GM12878 (cell line): ENCODE data around the gene COL6A3. TPM values are rescaled to one million over a fixed set of nuclear protein-coding genes. Genes with fewer than 3 reads are reported as not detected.

Source experiments
- ATAC-seq: fragments of 200-7000 bp; cut with Tn5 transposase; 3 replicates; pipeline ENCODE4 v1.9.1; 2020; ENCODE audit warnings: mild to moderate bottlenecking, moderate library complexity
- BruUV-seq: library from RNA; stranded (reverse); fragments of 400-500 nt; replicated peaks from 2 replicates; lab custom pipeline; 2021; lab: Mats Ljungman, UMichigan
- CTCF ChIA-PET: fragments of 300-600 bp; sonication (Branson Sonifier 250); formaldehyde crosslinking; extraction: SDS; loops from one replicate; lab custom pipeline; 2021; ENCODE audit warnings: inconsistent platforms; lab: Yijun Ruan, JAX
- POLR2A ChIA-PET: fragments of 350-600 bp; formaldehyde crosslinking; extraction: SDS; loops from one replicate; lab custom pipeline; 2021; ENCODE audit warnings: inconsistent platforms; lab: Charles Lee
- RAD21 ChIA-PET: fragments of 300-600 bp; sonication (Branson Sonifier 250); formaldehyde crosslinking; loops from one replicate; lab custom pipeline; 2023; ENCODE audit warnings: antibody characterized with exemption; ENCODE audit not compliant: unreplicated experiment; lab: Charles Lee
- SMC1A ChIA-PET: fragments of 300-600 bp; sonication (Branson Sonifier 250); formaldehyde crosslinking; loops from one replicate; lab custom pipeline; 2023; ENCODE audit not compliant: unreplicated experiment, uncharacterized antibody; lab: Charles Lee
- DNase-seq: peaks from one replicate; pipeline ENCODE4 v3.0.0-alpha.2; 2011; ENCODE audit warnings: low read depth, low spot score
- FAIRE-seq: peaks from 3 replicates; lab custom pipeline; 2011; peaks lifted over from hg19 to GRCh38; lab: Jason Lieb, UNC
- H2AFZ ChIP-seq: 2 replicates; pipeline ENCODE4 v1.6.0; 2011; ENCODE audit warnings: low read depth, low read length, control low read depth; ENCODE audit not compliant: control insufficient read depth
- H3K27ac ChIP-seq: 2 replicates; pipeline ENCODE4 v1.5.1; 2011; ENCODE audit warnings: control low read depth; ENCODE audit not compliant: control insufficient read depth, insufficient read depth
- H3K27me3 ChIP-seq, 2 experiments: replicated peaks in 1 of 2; 2 replicates each; pipeline versions ENCODE4 v1.6.0 to v1.6.1; 2011; ENCODE audit warnings: low read length in 1 of 2; ENCODE audit not compliant: control insufficient read depth in 2 of 2, insufficient read depth in 2 of 2
- H3K36me3 ChIP-seq, 2 experiments: 2 replicates each; pipeline ENCODE4 v1.5.1; 2011; ENCODE audit warnings: low read length in 1 of 2; ENCODE audit not compliant: control insufficient read depth in 2 of 2, insufficient read depth in 2 of 2
- H3K4me1 ChIP-seq: 2 replicates; pipeline ENCODE4 v1.6.1; 2011; ENCODE audit warnings: mild to moderate bottlenecking, low read length, moderate library complexity, mixed read lengths; ENCODE audit not compliant: control insufficient read depth, insufficient read depth
- H3K4me2 ChIP-seq: 2 replicates; pipeline ENCODE4 v1.6.0; 2011; ENCODE audit warnings: control low read depth; ENCODE audit not compliant: control insufficient read depth, insufficient read depth
- H3K4me3 ChIP-seq: fragments of 200-600 bp; sonication (generic); 2 replicates; pipeline ENCODE4 v1.5.1; 2016
- H3K79me2 ChIP-seq: 2 replicates; pipeline ENCODE4 v1.6.0; 2011; ENCODE audit warnings: low read length; ENCODE audit not compliant: control insufficient read depth, insufficient read depth
- H3K9ac ChIP-seq: 2 replicates; pipeline ENCODE4 v1.8.0; 2011; ENCODE audit warnings: low read length, control low read depth, mixed read lengths; ENCODE audit not compliant: control insufficient read depth, insufficient read depth
- H3K9me3 ChIP-seq: replicated peaks from 3 replicates; pipeline ENCODE4 v1.5.1; 2011; ENCODE audit warnings: mild to moderate bottlenecking, low read length; ENCODE audit not compliant: control insufficient read depth, insufficient read depth
- H4K20me1 ChIP-seq: 2 replicates; pipeline ENCODE4 v1.6.0; 2011; ENCODE audit not compliant: control insufficient read depth, insufficient read depth
- ASH2L ChIP-seq: fragments of 300-600, 200-600 bp; sonication (generic); IDR thresholded peaks from 2 replicates; pipeline ENCODE4 v1.6.1; 2017; ENCODE audit warnings: low read depth, mild to moderate bottlenecking, borderline replicate concordance
- ATF3 ChIP-seq: IDR thresholded peaks from 2 replicates; pipeline ENCODE4 v1.6.1; 2011; ENCODE audit warnings: low read depth, mild to moderate bottlenecking, low read length, moderate library complexity, borderline replicate concordance; ENCODE audit errors: extremely low read depth
- DPF2 ChIP-seq: fragments of 450-650 bp; IDR thresholded peaks from 2 replicates; pipeline ENCODE4 v1.6.1; 2017; ENCODE audit warnings: mild to moderate bottlenecking
- E2F8 ChIP-seq: fragments of 450-650 bp; IDR thresholded peaks from 2 replicates; pipeline ENCODE4 v1.6.1; 2018; ENCODE audit warnings: mild to moderate bottlenecking, low read depth, moderate library complexity; ENCODE audit not compliant: partially characterized antibody
- FOS ChIP-seq: IDR thresholded peaks from 3 replicates; pipeline ENCODE4 v1.6.1; 2011; ENCODE audit warnings: borderline replicate concordance; ENCODE audit not compliant: insufficient read length; ENCODE audit errors: extremely low read depth
- FOXK2 ChIP-seq: fragments of 450-650 bp; IDR thresholded peaks from 2 replicates; pipeline ENCODE4 v1.6.1; 2017; ENCODE audit warnings: mild to moderate bottlenecking, moderate library complexity
- KAT2A ChIP-seq: conservative IDR thresholded peaks from 2 replicates; pipeline ENCODE4 v1.6.1; 2011; ENCODE audit warnings: low read depth, low read length; ENCODE audit not compliant: control insufficient read depth
- KLF5 ChIP-seq: fragments of 450-650 bp; IDR thresholded peaks from 2 replicates; pipeline ENCODE4 v1.6.1; 2014; ENCODE audit warnings: mild to moderate bottlenecking; ENCODE audit not compliant: partially characterized antibody
- MTA2 ChIP-seq: fragments of 450-650 bp; IDR thresholded peaks from 2 replicates; pipeline ENCODE4 v1.6.1; 2016; ENCODE audit warnings: low read depth, mild to moderate bottlenecking, moderate library complexity
- MYB ChIP-seq: fragments of 150-350 bp; IDR thresholded peaks from 2 replicates; pipeline ENCODE4 v1.6.1; 2014; ENCODE audit warnings: mild to moderate bottlenecking, low read depth, low read length, borderline replicate concordance
- MYC ChIP-seq: IDR thresholded peaks from 2 replicates; pipeline ENCODE4 v1.6.1; 2011; ENCODE audit warnings: mild to moderate bottlenecking, low read length, moderate library complexity, inconsistent platforms; ENCODE audit not compliant: insufficient read depth, insufficient replicate concordance, insufficient read length, severe bottlenecking
- NBN ChIP-seq: fragments of 450-650 bp; IDR thresholded peaks from 2 replicates; pipeline ENCODE4 v1.6.1; 2016
- NFYB ChIP-seq: IDR thresholded peaks from 2 replicates; pipeline ENCODE4 v1.6.1; 2011; ENCODE audit warnings: low read depth, mild to moderate bottlenecking, low read length, improper control_type of control experiment, moderate library complexity; ENCODE audit not compliant: insufficient read depth
- NR2F1 ChIP-seq: fragments of 450-650 bp; conservative IDR thresholded peaks from 2 replicates; pipeline ENCODE4 v1.6.1; 2017; ENCODE audit warnings: mild to moderate bottlenecking
- POLR2AphosphoS5 ChIP-seq: IDR thresholded peaks from 2 replicates; pipeline ENCODE4 v1.6.1; 2011; ENCODE audit warnings: mild to moderate bottlenecking, low read length, inconsistent platforms
- RBBP5 ChIP-seq: fragments of 200-600 bp; sonication (generic); conservative IDR thresholded peaks from 2 replicates; pipeline ENCODE4 v1.6.1; 2016
- RELA ChIP-seq: fragments of 450-650 bp; IDR thresholded peaks from 2 replicates; pipeline ENCODE4 v1.8.0; 2014; ENCODE audit warnings: borderline replicate concordance; ENCODE audit not compliant: partially characterized antibody
- SMAD5 ChIP-seq: IDR thresholded peaks from 2 replicates; pipeline ENCODE4 v1.6.1; 2016; ENCODE audit warnings: antibody characterized with exemption, low read depth
- SMC3 ChIP-seq: IDR thresholded peaks from 2 replicates; pipeline ENCODE4 v1.6.1; 2011; ENCODE audit warnings: low read length, improper control_type of control experiment, borderline replicate concordance
- SREBF2 ChIP-seq: IDR thresholded peaks from 2 replicates; pipeline ENCODE4 v1.6.1; 2012; ENCODE audit warnings: mild to moderate bottlenecking, low read length
- WGBS: methylation state at CpG from one replicate; pipeline ENCODE4 v1.1.6; 2016; ENCODE audit warnings: low lambda C conversion rate; ENCODE audit not compliant: insufficient replicate concordance, insufficient coverage; ENCODE audit errors: missing lambda C conversion rate; 5-methylcytosine and 5-hydroxymethylcytosine counted together
- in situ Hi-C: fragments of 300-500 bp; cut with MboI; formaldehyde crosslinking; loops from 9 replicates; pipeline ENCODE4 v1.14.3; 2018; ENCODE audit warnings: mixed read lengths
- intact Hi-C: fragments of 100-400 bp; cut with micrococcal nuclease; formaldehyde crosslinking; loops from one replicate; pipeline ENCODE4 v1.14.2; 2022; ENCODE audit not compliant: unreplicated experiment
- polyA plus RNA-seq, 11 experiments: library from polyadenylated mRNA; depleted of rRNA in 4 of 11; unstranded in 6 of 11; stranded (reverse) in 5 of 11; fragments of >200 nt; fragmentation: Nextera tagmentation in 4 of 11; fragmentation: Illumina TruSeq in 1 of 11; extraction: Ambion mirVana in 4 of 11; extraction: Trizol in 1 of 11; gene quantifications; 1 replicate in 1 of 11; 2 replicates in 10 of 11; pipeline versions ENCODE4 v1.2.1 to v1.2.3, GENCODE V29; 2011 to 2016; ENCODE audit warnings: inconsistent platforms in 2 of 11, missing spikeins in 2 of 11, low read depth in 1 of 11
- total RNA-seq, 4 experiments: library from RNA; depleted of rRNA in 3 of 4; stranded (reverse); fragments of >200 nt in 3 of 4; fragmentation: Illumina TruSeq in 1 of 4; extraction: Trizol in 1 of 4; gene quantifications; 2 replicates each; pipeline versions ENCODE4 v1.2.1 to v1.2.3, GENCODE V29; 2013 to 2021

Gene COL6A3
- total and polyA plus RNA-seq, 10 of the 15 experiments (the other 5 are each of a cell fraction or from before 2014, with no cell fraction given) = 0.01 to 0.51 (median 0.09) TPM; not detected in 4

- ChIA-PET RAD21 (no interaction called here), CTCF (no interaction called here), SMC1A (interaction anchor here (1.3 kb wide), 1 partner anchor 10 kb away, joined by 3 read pairs; no protein-coding TSS in a partner anchor), POLR2A (no interaction called here)
- intact Hi-C loops (no loop called here), in situ Hi-C loops (no loop called here)
- no peak overlapping the region for H3K9ac ChIP-seq
- TF ChIP-seq DPF2 = no peak
- no peak for TF ChIP-seq KAT2A
- TF ChIP-seq NR2F1 = no peak
- no peak for TF ChIP-seq ATF3
- no peak for TF ChIP-seq POLR2AphosphoS5
- TF ChIP-seq KLF5 = no peak
- TF ChIP-seq E2F8 = no peak
- TF ChIP-seq RELA = no peak
- no peak for TF ChIP-seq NBN
- TF ChIP-seq SREBF2 = no peak
- no peak for TF ChIP-seq RBBP5
- TF ChIP-seq MYC = no peak
- TF ChIP-seq FOXK2 = no peak
- TF ChIP-seq NFYB = no peak
- no peak for TF ChIP-seq FOS
- no peak for TF ChIP-seq SMAD5
- TF ChIP-seq ASH2L = no peak
- TF ChIP-seq MYB = no peak
- no peak for TF ChIP-seq MTA2
- TF ChIP-seq SMC3 = no peak
- no peaks in the 10 kb centered on the region for H3K36me3 ChIP-seq
- no peak overlapping the region for H3K4me3 ChIP-seq
- H4K20me1 ChIP-seq = no peaks in the 10 kb centered on the region
- H3K79me2 ChIP-seq = no peaks in the 10 kb centered on the region
- H3K9me3 ChIP-seq = no peaks in the 10 kb centered on the region
- FAIRE-seq = no peak
- peaks cover 16% of the 10 kb centered on the region for H3K4me1 ChIP-seq
- peaks cover 0 to 2% of the 10 kb centered on the region in 2 experiments; a peak in 2 of 4 replicates for H3K27me3 ChIP-seq
- no peak overlapping the region for H3K27ac ChIP-seq
- ATAC-seq = no peak
- H2AFZ ChIP-seq = no peak overlapping the region
- WGBS = 43% methylated on average over 3 of the region's 3 CpGs
- DNase-seq = no peak
- no TSS peak for BruUV-seq
- H3K4me2 ChIP-seq = no peak overlapping the region
These were observed 11.4 kb upstream of the COL6A3 start for GRCh38 chr2:237425320-237425719.
